ENCODE results near the gene ANKH. TPM values are rescaled to one million over a fixed set of nuclear protein-coding genes. Genes with fewer than 3 reads are reported as not detected.

The ANKH gene
- polyA plus RNA-seq, 1 donor (not counting 4 experiments of a cell fraction or from before 2014, with no cell fraction given), result 13.8 TPM

GRCh38 chr5:14699159-14699558, 172.4 kb downstream of the ANKH start:
- Histone ChIP-seq H3K4me2 (ENCODE audit: control insufficient read depth, extremely low read depth, insufficient read depth, low read depth, low read length) (no peak overlapping the region), H3K9me1 (ENCODE audit: control insufficient read depth, extremely low read depth, insufficient read depth, low read length) (no peaks in the 10 kb centered on the region), H3K9ac (ENCODE audit: control insufficient read depth, extremely low read depth, insufficient read depth, low read length) (no peak overlapping the region), H3K9me3 (ENCODE audit: control insufficient read depth, low read depth, low read length) (no peaks in the 10 kb centered on the region), H4K20me1 (ENCODE audit: control insufficient read depth, extremely low read depth, insufficient read depth, low read length) (no peaks in the 10 kb centered on the region), H3K27ac (ENCODE audit: control insufficient read depth, insufficient read depth, low read length) (no peak overlapping the region), H3K27me3 (ENCODE audit: control insufficient read depth, extremely low read depth, insufficient read depth, low read length) (no peaks in the 10 kb centered on the region), H3K4me3 (ENCODE audit: control insufficient read depth in 2 of 3, extremely low read depth in 1 of 3, insufficient read depth in 2 of 3, low read depth in 1 of 3, low read length in 3 of 3) (no peak overlapping the region), H2AFZ (ENCODE audit: control insufficient read depth, low read length) (no peak overlapping the region), H3K4me1 (ENCODE audit: control insufficient read depth, extremely low read depth, insufficient read depth, low read length) (peaks cover 20% of the 10 kb centered on the region), H3K36me3 (ENCODE audit: control insufficient read depth in 2 of 2, extremely low read depth in 1 of 2, insufficient read depth in 2 of 2, low read length in 2 of 2) (peaks cover 6 to 12% of the 10 kb centered on the region in 2 experiments), H3K79me2 (ENCODE audit: control insufficient read depth, insufficient read depth, low read length) (peaks cover 2% of the 10 kb centered on the region)
- TF ChIP-seq CTCF (optimal IDR thresholded peaks at IDR 0.05 in 1 of 3, IDR thresholded peaks at IDR 0.05 in 1 of 3, conservative IDR thresholded peaks at IDR 0.05 in 1 of 3; ENCODE audit: extremely low read depth in 1 of 3, insufficient read depth in 2 of 3, low read length in 3 of 3), result no peak
- TF ChIP-seq EZH2 (IDR thresholded peaks at IDR 0.05; ENCODE audit: low read length), result no peak
- dilution Hi-C loops (cut with MboI; ENCODE audit: extremely low pct_ligation_motif_present, low sequenced_read_pairs), result no loop called here
- no peak for DNase-seq (ENCODE audit: low read depth, low spot score)
- no peak for FAIRE-seq

- Histone ChIP-seq H3K9me1 (ENCODE audit: control insufficient read depth, extremely low read depth, insufficient read depth, low read length) (no peaks in the 10 kb centered on the region), H2AFZ (ENCODE audit: control insufficient read depth, low read length) (no peak overlapping the region), H3K9me3 (ENCODE audit: control insufficient read depth, low read depth, low read length) (no peaks in the 10 kb centered on the region), H3K4me3 (ENCODE audit: control insufficient read depth in 2 of 3, extremely low read depth in 1 of 3, insufficient read depth in 2 of 3, low read depth in 1 of 3, low read length in 3 of 3) (no peak overlapping the region), H3K9ac (ENCODE audit: control insufficient read depth, extremely low read depth, insufficient read depth, low read length) (no peak overlapping the region), H3K27me3 (ENCODE audit: control insufficient read depth, extremely low read depth, insufficient read depth, low read length) (no peaks in the 10 kb centered on the region), H3K36me3 (ENCODE audit: control insufficient read depth in 2 of 2, extremely low read depth in 1 of 2, insufficient read depth in 2 of 2, low read length in 2 of 2) (peaks cover 10 to 19% of the 10 kb centered on the region in 2 experiments), H3K4me1 (ENCODE audit: control insufficient read depth, extremely low read depth, insufficient read depth, low read length) (peaks cover 20% of the 10 kb centered on the region), H4K20me1 (ENCODE audit: control insufficient read depth, extremely low read depth, insufficient read depth, low read length) (no peaks in the 10 kb centered on the region), H3K27ac (ENCODE audit: control insufficient read depth, insufficient read depth, low read length) (no peak overlapping the region), H3K4me2 (ENCODE audit: control insufficient read depth, extremely low read depth, insufficient read depth, low read depth, low read length) (no peak overlapping the region), H3K79me2 (ENCODE audit: control insufficient read depth, insufficient read depth, low read length) (peaks cover 2% of the 10 kb centered on the region)
- DNase-seq (ENCODE audit: low read depth, low spot score), result no peak
- no peak for FAIRE-seq
- dilution Hi-C loops (cut with MboI; ENCODE audit: extremely low pct_ligation_motif_present, low sequenced_read_pairs), result no loop called here
- TF ChIP-seq CTCF (optimal IDR thresholded peaks at IDR 0.05 in 1 of 3, IDR thresholded peaks at IDR 0.05 in 1 of 3, conservative IDR thresholded peaks at IDR 0.05 in 1 of 3; ENCODE audit: extremely low read depth in 1 of 3, insufficient read depth in 2 of 3, low read length in 3 of 3), result no peak
- no peak for TF ChIP-seq EZH2 (IDR thresholded peaks at IDR 0.05; ENCODE audit: low read length)
These were observed 173.1 kb downstream of the ANKH start for GRCh38 chr5:14698495-14698894.
